ENCODE data around the gene UBN2. TPM values are rescaled to one million over a fixed set of nuclear protein-coding genes. Genes with fewer than 3 reads are reported as not detected.

The UBN2 gene
- total RNA-seq, 1 experiment from 2014 or later = 14.8 TPM

GRCh38 chr7:139203992-139204391, 27.0 kb upstream of the UBN2 start:
- H2AFZ ChIP-seq (ENCODE audit: low read depth, low read length, poor library complexity, severe bottlenecking) = no peak overlapping the region

More at GRCh38 chr7:139203992-139204391, 27.0 kb upstream of the UBN2 start:
- Histone ChIP-seq H3K9me2 (ENCODE audit: insufficient read depth) (no peaks in the 10 kb centered on the region), H3K27me3 (ENCODE audit: insufficient read depth, low read length) (no peaks in the 10 kb centered on the region), H3K36me3 (ENCODE audit: control insufficient read depth in 1 of 2, insufficient read depth in 2 of 2, low read length in 2 of 2) (no peaks in the 10 kb centered on the region), H3K4me3 (replicated peaks in 1 of 2; ENCODE audit: low read depth in 1 of 2, low read length in 2 of 2) (no peak overlapping the region), H3K9me3 (ENCODE audit: control insufficient read depth in 1 of 2, insufficient read depth in 1 of 2, low read depth in 1 of 2, low read length in 2 of 2) (no peaks in the 10 kb centered on the region; a peak in 1 of 4 replicates), H3K27ac (ENCODE audit: low read depth, low read length) (no peak overlapping the region), H3K79me2 (ENCODE audit: insufficient read depth, low read length) (no peaks in the 10 kb centered on the region), H4K20me1 (ENCODE audit: insufficient read depth) (no peaks in the 10 kb centered on the region), H3K4me1 (ENCODE audit: control insufficient read depth in 1 of 2, insufficient read depth in 2 of 2, low read length in 2 of 2) (no peaks in the 10 kb centered on the region), H3K9ac (ENCODE audit: low read length) (no peak overlapping the region), H3K4me2 (ENCODE audit: low read length) (no peak overlapping the region)
- POLR2A ChIA-PET = no interaction called here
- intact Hi-C loops (cut with micrococcal nuclease) = no loop called here
- DNase-seq (ENCODE audit: low read depth, low spot score) (no peak), ATAC-seq (no peak)
- RAD21 ChIA-PET (ENCODE audit: low non-redundant PET in 1 of 2, low total read pairs in 2 of 2, uncharacterized antibody in 2 of 2, unreplicated experiment in 2 of 2) = no interaction called here
- CTCF ChIA-PET = no interaction called here
- TF ChIP-seq YY1 (IDR thresholded peaks at IDR 0.05; ENCODE audit: extremely low read depth, insufficient replicate concordance, low read depth, low read length) (no peak), RAD21 (IDR thresholded peaks at IDR 0.05; ENCODE audit: low read depth) (no peak), CBX3 (IDR thresholded peaks at IDR 0.05; ENCODE audit: low read depth) (no peak), SRF (IDR thresholded peaks at IDR 0.05; ENCODE audit: low read depth) (no peak), POLR2A (IDR thresholded peaks at IDR 0.05; ENCODE audit: borderline replicate concordance, extremely low read depth, insufficient read depth, insufficient read length) (no peak), MAX (IDR thresholded peaks at IDR 0.05) (no peak), REST (IDR thresholded peaks at IDR 0.05; ENCODE audit: low read depth) (no peak), EGR1 (IDR thresholded peaks at IDR 0.05; ENCODE audit: low read depth) (no peak), ZNF274 (IDR thresholded peaks at IDR 0.05; ENCODE audit: low read depth, low read length) (no peak), SP1 (IDR thresholded peaks at IDR 0.05; ENCODE audit: low read depth) (no peak), ZBTB33 (IDR thresholded peaks at IDR 0.05; ENCODE audit: extremely low read depth, insufficient replicate concordance, low read length) (no peak), POLR2AphosphoS5 (IDR thresholded peaks at IDR 0.05; ENCODE audit: low read depth, low read length) (no peak)
- TF ChIP-seq, protein P1, sequence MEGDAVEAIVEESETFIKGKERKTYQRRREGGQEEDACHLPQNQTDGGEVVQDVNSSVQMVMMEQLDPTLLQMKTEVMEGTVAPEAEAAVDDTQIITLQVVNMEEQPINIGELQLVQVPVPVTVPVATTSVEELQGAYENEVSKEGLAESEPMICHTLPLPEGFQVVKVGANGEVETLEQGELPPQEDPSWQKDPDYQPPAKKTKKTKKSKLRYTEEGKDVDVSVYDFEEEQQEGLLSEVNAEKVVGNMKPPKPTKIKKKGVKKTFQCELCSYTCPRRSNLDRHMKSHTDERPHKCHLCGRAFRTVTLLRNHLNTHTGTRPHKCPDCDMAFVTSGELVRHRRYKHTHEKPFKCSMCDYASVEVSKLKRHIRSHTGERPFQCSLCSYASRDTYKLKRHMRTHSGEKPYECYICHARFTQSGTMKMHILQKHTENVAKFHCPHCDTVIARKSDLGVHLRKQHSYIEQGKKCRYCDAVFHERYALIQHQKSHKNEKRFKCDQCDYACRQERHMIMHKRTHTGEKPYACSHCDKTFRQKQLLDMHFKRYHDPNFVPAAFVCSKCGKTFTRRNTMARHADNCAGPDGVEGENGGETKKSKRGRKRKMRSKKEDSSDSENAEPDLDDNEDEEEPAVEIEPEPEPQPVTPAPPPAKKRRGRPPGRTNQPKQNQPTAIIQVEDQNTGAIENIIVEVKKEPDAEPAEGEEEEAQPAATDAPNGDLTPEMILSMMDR (IDR thresholded peaks at IDR 0.05 in 2 of 3, conservative IDR thresholded peaks at IDR 0.05 in 1 of 3; ENCODE audit: borderline replicate concordance in 1 of 3, insufficient read depth in 1 of 3, low read depth in 2 of 3, low read length in 2 of 3) = no peak
- BruUV-seq (replicated peaks) = no TSS peak
